Measurements from ENCODE around the gene PRICKLE1.

Gene PRICKLE1

DNA sequence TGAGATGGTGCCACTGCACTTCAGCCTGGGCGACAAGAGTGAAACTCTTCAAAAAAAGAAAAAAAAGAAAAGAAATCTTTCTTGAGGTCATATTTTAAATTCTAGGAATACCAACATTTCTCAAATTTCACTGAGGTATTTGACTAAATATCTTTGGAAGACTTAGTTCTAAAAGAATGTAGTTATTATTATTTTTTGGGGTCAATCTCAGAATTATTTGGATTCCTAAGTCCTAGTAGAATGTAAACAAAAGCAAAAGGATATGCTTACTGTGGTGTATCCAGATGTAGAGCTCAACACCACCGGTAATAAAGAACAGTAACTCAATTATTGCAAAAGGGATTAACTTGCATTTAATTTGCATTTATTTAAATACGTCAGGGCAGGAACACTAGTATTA, 25.0 kb downstream of the PRICKLE1 start:
- no peak for TF ChIP-seq CTCF (IDR thresholded peaks at IDR 0.05; ENCODE audit: low read depth, low read length)
- H3K4me3 ChIP-seq (replicated peaks in 1 of 2; ENCODE audit: low read depth in 2 of 2, low read length in 2 of 2), result no peak overlapping the region
- peak; percentile 13 to 62 for DNase-seq (ENCODE audit: low read depth in 2 of 2)

DNA sequence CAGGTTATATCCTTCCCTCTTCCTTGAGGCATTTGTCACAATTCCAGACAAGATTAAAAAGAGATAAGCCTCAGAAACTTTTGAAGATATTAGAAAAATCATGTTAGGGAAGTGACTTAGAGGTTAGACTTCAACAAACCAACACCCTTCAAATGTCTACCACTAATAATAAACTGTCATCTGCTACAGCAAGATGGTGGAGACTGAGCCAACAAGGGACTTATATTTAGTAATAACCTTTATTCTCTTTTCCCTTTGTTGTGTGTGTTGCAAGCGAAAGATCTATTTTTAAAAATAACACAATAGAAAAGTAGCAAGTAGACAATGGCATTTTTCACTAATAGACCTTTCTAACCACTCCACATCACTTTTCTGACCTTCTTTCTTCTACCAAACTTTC, 28.6 kb downstream of the PRICKLE1 start:
- no peak overlapping the region for H3K4me3 ChIP-seq (replicated peaks in 1 of 2; ENCODE audit: low read depth in 2 of 2, low read length in 2 of 2)
- no peak for TF ChIP-seq CTCF (IDR thresholded peaks at IDR 0.05; ENCODE audit: low read depth, low read length)

GRCh38 chr12:42557586-42558172, 31.9 kb downstream of the PRICKLE1 start:
- no peak for DNase-seq (ENCODE audit: low read depth in 2 of 2)
- H3K4me3 ChIP-seq (replicated peaks in 1 of 2; ENCODE audit: low read depth in 2 of 2, low read length in 2 of 2), result no peak overlapping the region
- TF ChIP-seq CTCF (IDR thresholded peaks at IDR 0.05; ENCODE audit: low read depth, low read length), result no peak

More for the DNA sequence above, 28.6 kb downstream of the PRICKLE1 start:
- DNase-seq (ENCODE audit: low read depth in 2 of 2), result peak in 1 of 2 donors; percentile 19

DNA sequence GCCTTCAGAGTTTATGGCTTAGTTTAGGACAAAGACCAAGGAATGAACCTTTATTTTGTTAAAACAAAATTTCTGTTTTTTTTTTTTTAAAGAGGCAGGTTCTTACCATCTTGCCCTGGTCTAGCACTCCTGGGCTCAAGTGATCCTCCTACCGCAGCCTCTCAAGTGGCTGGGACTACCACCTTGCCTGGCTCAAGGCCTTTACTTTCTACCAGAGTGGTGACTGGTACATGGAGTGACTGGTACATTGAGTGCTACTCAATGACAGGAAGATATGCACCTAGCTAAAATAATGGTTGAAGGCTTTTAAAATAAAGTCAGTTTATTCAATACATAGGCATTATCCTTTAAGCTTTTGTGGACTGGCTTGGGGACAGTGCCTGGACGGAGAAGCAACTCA, 32.6 kb downstream of the PRICKLE1 start:
- H3K4me3 ChIP-seq (replicated peaks in 1 of 2; ENCODE audit: low read depth in 2 of 2, low read length in 2 of 2), result no peak overlapping the region
- TF ChIP-seq CTCF (IDR thresholded peaks at IDR 0.05; ENCODE audit: low read depth, low read length), result no peak
- no peak for DNase-seq (ENCODE audit: low read depth in 2 of 2)

- TF ChIP-seq CTCF (IDR thresholded peaks at IDR 0.05; ENCODE audit: low read depth, low read length), result no peak
Measured at GRCh38 chr12:42552822-42553221, 36.7 kb downstream of the PRICKLE1 start.

GRCh38 chr12:42550800-42551199, 38.7 kb downstream of the PRICKLE1 start:
- TF ChIP-seq CTCF (IDR thresholded peaks at IDR 0.05; ENCODE audit: low read depth, low read length), result no peak
- DNase-seq (ENCODE audit: low read depth in 2 of 2), result no peak
- no peak overlapping the region for H3K4me3 ChIP-seq (replicated peaks in 1 of 2; ENCODE audit: low read depth in 2 of 2, low read length in 2 of 2)

More at GRCh38 chr12:42552822-42553221, 36.7 kb downstream of the PRICKLE1 start:
- DNase-seq (ENCODE audit: low read depth in 2 of 2), result no peak
- H3K4me3 ChIP-seq (replicated peaks in 1 of 2; ENCODE audit: low read depth in 2 of 2, low read length in 2 of 2), result no peak overlapping the region

DNA sequence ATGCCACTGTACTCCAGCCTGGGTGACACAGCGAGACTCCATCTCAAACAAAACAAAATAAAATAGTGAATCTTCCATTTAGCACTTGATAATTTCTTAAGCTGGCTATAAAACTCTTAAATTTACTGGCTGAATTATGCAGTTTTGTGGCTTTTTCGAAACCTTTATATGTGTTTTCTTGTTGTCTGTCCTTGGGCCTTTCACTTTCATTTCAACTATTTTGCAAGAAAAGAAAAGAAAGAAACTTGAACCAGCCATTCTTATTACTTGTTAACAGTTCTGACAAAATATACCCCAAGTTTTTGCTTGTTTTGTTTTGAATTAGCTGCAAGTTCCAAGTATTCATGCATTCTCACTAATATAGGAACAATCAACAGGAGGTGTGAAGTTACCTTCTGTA, 42.8 kb downstream of the PRICKLE1 start:
- no peak overlapping the region for H3K4me3 ChIP-seq (replicated peaks in 1 of 2; ENCODE audit: low read depth in 2 of 2, low read length in 2 of 2)
- no peak for DNase-seq (ENCODE audit: low read depth in 2 of 2)
- TF ChIP-seq CTCF (IDR thresholded peaks at IDR 0.05; ENCODE audit: low read depth, low read length), result no peak
